Skeletal muscle satellite cell (primary cell): ENCODE data around the gene RRBP1.

Source experiments
- H3K27me3 ChIP-seq: 2 replicates; pipeline ENCODE4 v1.7.0; 2013; ENCODE audit warnings: low read length; ENCODE audit not compliant: control insufficient read depth, insufficient read depth
- H3K36me3 ChIP-seq: 2 replicates; pipeline ENCODE4 v1.7.0; 2013; ENCODE audit warnings: mild to moderate bottlenecking, control low read depth, low read length; ENCODE audit not compliant: insufficient read depth
- H3K4me1 ChIP-seq: 2 replicates; pipeline ENCODE4 v1.7.0; 2013; ENCODE audit warnings: low read length; ENCODE audit not compliant: control insufficient read depth, insufficient read depth
- H3K4me2 ChIP-seq: 2 replicates; pipeline ENCODE4 v1.7.0; 2013; ENCODE audit warnings: mild to moderate bottlenecking, low read length
- H3K4me3 ChIP-seq: 2 replicates; pipeline ENCODE4 v1.7.0; 2013; ENCODE audit warnings: low read length
- H3K9ac ChIP-seq: 2 replicates; pipeline ENCODE4 v1.7.0; 2013; ENCODE audit warnings: mild to moderate bottlenecking, low read depth, low read length, moderate library complexity
- H3K9me3 ChIP-seq: replicated peaks from 2 replicates; pipeline ENCODE4 v1.7.0; 2013; ENCODE audit warnings: mild to moderate bottlenecking, control low read depth, low read length

The RRBP1 gene

GRCh38 chr20:17625246-17626051 lies 56.6 kb downstream of the RRBP1 start:
- no peaks in the 10 kb centered on the region for H3K9me3 ChIP-seq
- H3K36me3 ChIP-seq = peaks cover 99% of the 10 kb centered on the region
- no peak overlapping the region for H3K9ac ChIP-seq
- no peaks in the 10 kb centered on the region for H3K4me1 ChIP-seq
- H3K4me3 ChIP-seq = no peak overlapping the region
- H3K27me3 ChIP-seq = no peaks in the 10 kb centered on the region
- no peak overlapping the region for H3K4me2 ChIP-seq

GRCh38 chr20:17624551-17625245 lies 57.3 kb downstream of the RRBP1 start:
- H3K9ac ChIP-seq = no peak overlapping the region
- no peaks in the 10 kb centered on the region for H3K4me1 ChIP-seq

GRCh38 chr20:17624070-17624469 lies 58.0 kb downstream of the RRBP1 start:
- Histone ChIP-seq H3K9me3 (no peaks in the 10 kb centered on the region), H3K4me3 (no peak overlapping the region), H3K4me1 (no peaks in the 10 kb centered on the region), H3K36me3 (peaks cover 99% of the 10 kb centered on the region), H3K9ac (no peak overlapping the region), H3K27me3 (no peaks in the 10 kb centered on the region), H3K4me2 (no peak overlapping the region)

More at GRCh38 chr20:17624551-17625245, 57.3 kb downstream of the RRBP1 start:
- Histone ChIP-seq H3K36me3 (peaks cover 99% of the 10 kb centered on the region), H3K27me3 (no peaks in the 10 kb centered on the region), H3K4me2 (no peak overlapping the region), H3K9me3 (no peaks in the 10 kb centered on the region), H3K4me3 (no peak overlapping the region)

- H3K9ac ChIP-seq = no peak overlapping the region
- no peak overlapping the region for H3K4me2 ChIP-seq
- H3K4me1 ChIP-seq = no peaks in the 10 kb centered on the region
- no peaks in the 10 kb centered on the region for H3K27me3 ChIP-seq
- H3K9me3 ChIP-seq = no peaks in the 10 kb centered on the region
- H3K36me3 ChIP-seq = peaks cover 99% of the 10 kb centered on the region
- no peak overlapping the region for H3K4me3 ChIP-seq
These were observed 59.1 kb downstream of the RRBP1 start for GRCh38 chr20:17622851-17623508.

GRCh38 chr20:17622086-17622850 lies 59.8 kb downstream of the RRBP1 start:
- Histone ChIP-seq H3K9ac (no peak overlapping the region), H3K4me1 (no peaks in the 10 kb centered on the region), H3K27me3 (no peaks in the 10 kb centered on the region), H3K36me3 (peaks cover 99% of the 10 kb centered on the region), H3K4me2 (no peak overlapping the region), H3K4me3 (no peak overlapping the region), H3K9me3 (no peaks in the 10 kb centered on the region)

- no peaks in the 10 kb centered on the region for H3K9me3 ChIP-seq
- H3K36me3 ChIP-seq = peaks cover 99% of the 10 kb centered on the region
- H3K4me3 ChIP-seq = no peak overlapping the region
- H3K4me2 ChIP-seq = no peak overlapping the region
- H3K27me3 ChIP-seq = no peaks in the 10 kb centered on the region
- no peak overlapping the region for H3K9ac ChIP-seq
- H3K4me1 ChIP-seq = no peaks in the 10 kb centered on the region
These were observed 60.6 kb downstream of the RRBP1 start for GRCh38 chr20:17621229-17621968.

GRCh38 chr20:17620371-17621228 lies 61.4 kb downstream of the RRBP1 start:
- Histone ChIP-seq H3K4me1 (no peaks in the 10 kb centered on the region), H3K9me3 (no peaks in the 10 kb centered on the region), H3K9ac (no peak overlapping the region), H3K4me3 (no peak overlapping the region), H3K36me3 (peaks cover 99% of the 10 kb centered on the region), H3K4me2 (no peak overlapping the region), H3K27me3 (no peaks in the 10 kb centered on the region)

GRCh38 chr20:17619351-17620093 lies 62.5 kb downstream of the RRBP1 start:
- Histone ChIP-seq H3K27me3 (no peaks in the 10 kb centered on the region), H3K4me3 (no peak overlapping the region), H3K9me3 (no peaks in the 10 kb centered on the region), H3K36me3 (peaks cover 99% of the 10 kb centered on the region), H3K9ac (no peak overlapping the region), H3K4me2 (no peak overlapping the region), H3K4me1 (no peaks in the 10 kb centered on the region)

GRCh38 chr20:17618673-17619013 lies 63.4 kb downstream of the RRBP1 start:
- H3K36me3 ChIP-seq = peaks cover 99% of the 10 kb centered on the region
- no peaks in the 10 kb centered on the region for H3K27me3 ChIP-seq
- H3K9me3 ChIP-seq = no peaks in the 10 kb centered on the region
- no peak overlapping the region for H3K4me2 ChIP-seq
- no peak overlapping the region for H3K9ac ChIP-seq
- H3K4me3 ChIP-seq = no peak overlapping the region
- no peaks in the 10 kb centered on the region for H3K4me1 ChIP-seq
